H9 (cell line): ENCODE results near the gene NEURL3. TPM values are rescaled to one million over a fixed set of nuclear protein-coding genes. Genes with fewer than 3 reads are reported as not detected.

Source experiments
- DNase-seq: peaks from one replicate; pipeline ENCODE4 v3.0.0-alpha.2; 2017
- H2AFZ ChIP-seq: one replicate; pipeline ENCODE4 v1.6.1; 2013; ENCODE audit warnings: mild to moderate bottlenecking, low read length, control low read depth, moderate library complexity
- H2AK5ac ChIP-seq: 2 replicates; pipeline ENCODE4 v1.6.1; 2013; ENCODE audit warnings: low read length, control low read depth, mixed read lengths; ENCODE audit not compliant: insufficient read length
- H2BK120ac ChIP-seq: one replicate; pipeline ENCODE4 v1.6.1; 2013; ENCODE audit warnings: low read depth, mild to moderate bottlenecking, low read length, control low read depth, inconsistent platforms; ENCODE audit not compliant: poor library complexity, severe bottlenecking
- H2BK12ac ChIP-seq: 2 replicates; pipeline ENCODE4 v1.6.1; 2013; ENCODE audit warnings: low read length, control low read depth, mixed read lengths, low read depth; ENCODE audit not compliant: insufficient read length
- H2BK15ac ChIP-seq: 2 replicates; pipeline ENCODE4 v1.6.1; 2013; ENCODE audit warnings: low read depth, low read length, control low read depth
- H2BK20ac ChIP-seq: one replicate; pipeline ENCODE4 v1.6.1; 2013; ENCODE audit warnings: low read depth, mild to moderate bottlenecking, low read length, control low read depth, inconsistent platforms; ENCODE audit not compliant: poor library complexity, severe bottlenecking
- H2BK5ac ChIP-seq: 2 replicates; pipeline ENCODE4 v1.6.1; 2013; ENCODE audit warnings: low read length, control low read depth, mixed read lengths; ENCODE audit not compliant: insufficient read length
- H3K14ac ChIP-seq: 2 replicates; pipeline ENCODE4 v1.6.1; 2013; ENCODE audit warnings: low read length, control low read depth; ENCODE audit not compliant: insufficient read depth
- H3K18ac ChIP-seq: 2 replicates; pipeline ENCODE4 v1.6.1; 2013; ENCODE audit warnings: low read depth, mild to moderate bottlenecking, mixed read lengths, low read length, control low read depth; ENCODE audit not compliant: insufficient read length
- H3K23ac ChIP-seq: 2 replicates; pipeline ENCODE4 v1.6.1; 2013; ENCODE audit warnings: low read length, control low read depth, mixed read lengths, low read depth; ENCODE audit not compliant: insufficient read length
- H3K23me2 ChIP-seq: 2 replicates; pipeline ENCODE4 v1.6.1; 2013; ENCODE audit warnings: low read depth, mild to moderate bottlenecking, mixed read lengths, low read length, control low read depth; ENCODE audit not compliant: insufficient read length, poor library complexity, severe bottlenecking
- H3K27ac ChIP-seq: 2 replicates; pipeline ENCODE4 v1.5.1; 2013; ENCODE audit warnings: low read length, control low read depth, mixed read lengths, low read depth; ENCODE audit not compliant: insufficient read length
- H3K27me3 ChIP-seq: 2 replicates; pipeline ENCODE4 v1.6.1; 2013; ENCODE audit warnings: low read length, control low read depth, inconsistent platforms; ENCODE audit not compliant: insufficient read depth
- H3K4ac ChIP-seq: 2 replicates; pipeline ENCODE4 v1.6.1; 2013; ENCODE audit warnings: low read depth, mild to moderate bottlenecking, control low read depth, inconsistent platforms, low read length, moderate library complexity
- H3K4me1 ChIP-seq: 2 replicates; pipeline ENCODE4 v1.6.1; 2013; ENCODE audit warnings: low read length, control low read depth, inconsistent platforms; ENCODE audit not compliant: insufficient read depth
- H3K4me2 ChIP-seq: 2 replicates; pipeline ENCODE4 v1.6.1; 2013; ENCODE audit warnings: low read length, control low read depth, mixed read lengths; ENCODE audit not compliant: insufficient read length, insufficient read depth
- H3K56ac ChIP-seq: 2 replicates; pipeline ENCODE4 v1.6.1; 2013; ENCODE audit warnings: low read depth, mild to moderate bottlenecking, mixed read lengths, low read length, control low read depth; ENCODE audit not compliant: insufficient read length
- H3K79me1 ChIP-seq: 2 replicates; pipeline ENCODE4 v1.6.1; 2013; ENCODE audit warnings: low read depth, mild to moderate bottlenecking, moderate library complexity, low read length, control low read depth, inconsistent platforms; ENCODE audit not compliant: insufficient read depth, poor library complexity, severe bottlenecking
- H3K79me2 ChIP-seq: 2 replicates; pipeline ENCODE4 v1.6.1; 2013; ENCODE audit warnings: low read length, control low read depth, inconsistent platforms; ENCODE audit not compliant: insufficient read depth
- H3K9ac ChIP-seq: 2 replicates; pipeline ENCODE4 v1.6.1; 2013; ENCODE audit warnings: low read length, control low read depth, mixed read lengths; ENCODE audit not compliant: insufficient read length; ENCODE audit errors: extremely low read depth
- H3K9me3 ChIP-seq: one replicate; pipeline ENCODE4 v1.6.1; 2013; ENCODE audit warnings: low read depth, low read length, inconsistent platforms; ENCODE audit not compliant: control insufficient read depth
- H3T11ph ChIP-seq: one replicate; pipeline ENCODE4 v1.6.1; 2013; ENCODE audit warnings: mild to moderate bottlenecking, low read length, control low read depth, inconsistent platforms
- H4K20me1 ChIP-seq: one replicate; pipeline ENCODE4 v1.6.1; 2013; ENCODE audit not compliant: control insufficient read depth, insufficient read length, insufficient read depth
- H4K5ac ChIP-seq: 2 replicates; pipeline ENCODE4 v1.6.1; 2013; ENCODE audit warnings: low read depth, mild to moderate bottlenecking, mixed read lengths, low read length, control low read depth; ENCODE audit not compliant: insufficient read length
- H4K8ac ChIP-seq: replicated peaks from 2 replicates; pipeline ENCODE4 v1.6.1; 2013; ENCODE audit warnings: low read length, control low read depth, mixed read lengths, low read depth; ENCODE audit not compliant: insufficient read length
- H4K91ac ChIP-seq: 2 replicates; pipeline ENCODE4 v1.6.1; 2013; ENCODE audit warnings: low read depth, mild to moderate bottlenecking, moderate library complexity, mixed read lengths, low read length, control low read depth; ENCODE audit not compliant: insufficient read length
- H3K27ac Mint-ChIP-seq, 3 experiments: 2 replicates in 2 of 3; 3 replicates in 1 of 3; pipeline ENCODE4 v1.8.0; 2020 to 2021; ENCODE audit warnings: mixed read lengths in 3 of 3, mild to moderate bottlenecking in 1 of 3, moderate library complexity in 1 of 3
- H3K27me3 Mint-ChIP-seq: 2 replicates; pipeline ENCODE4 v1.8.0; 2021; ENCODE audit warnings: low read depth, mild to moderate bottlenecking, moderate library complexity, mixed read lengths
- H3K36me3 Mint-ChIP-seq, 3 experiments: 2 replicates in 2 of 3; 3 replicates in 1 of 3; pipeline ENCODE4 v1.8.0; 2020 to 2021; ENCODE audit warnings: low read depth in 3 of 3, mixed read lengths in 3 of 3; ENCODE audit not compliant: insufficient read depth in 1 of 3
- H3K4me1 Mint-ChIP-seq, 2 experiments: 2 replicates each; pipeline ENCODE4 v1.8.0; 2020; ENCODE audit warnings: mixed read lengths in 2 of 2
- H3K4me3 Mint-ChIP-seq, 2 experiments: 2 replicates in 1 of 2; 3 replicates in 1 of 2; pipeline ENCODE4 v1.8.0; 2020 to 2021; ENCODE audit warnings: mild to moderate bottlenecking in 2 of 2, mixed read lengths in 2 of 2, moderate library complexity in 1 of 2
- H3K9me3 Mint-ChIP-seq, 2 experiments: 2 replicates in 1 of 2; 3 replicates in 1 of 2; pipeline ENCODE4 v1.8.0; 2020; ENCODE audit warnings: mild to moderate bottlenecking in 2 of 2, mixed read lengths in 2 of 2, moderate library complexity in 1 of 2
- WGBS: extraction: QIAGEN DNeasy Blood & Tissue Kit; methylation state at CpG from one replicate; pipeline ENCODE4 v1.1.7; 2013; ENCODE audit warnings: missing lambda C conversion rate, low lambda C conversion rate, mixed read lengths; ENCODE audit not compliant: insufficient read length; ENCODE audit errors: extremely low coverage; 5-methylcytosine and 5-hydroxymethylcytosine counted together
- total RNA-seq: library from RNA; stranded (reverse); gene quantifications from 2 replicates; pipeline ENCODE4 v1.2.1, GENCODE V29; 2021
- TF ChIP-seq, protein P1 (sequence below): fragments of 200-600 bp; sonication (generic); conservative IDR thresholded peaks from 3 replicates; pipeline ENCODE4 v1.8.0; 2021; ENCODE audit warnings: antibody characterized with exemption, mild to moderate bottlenecking

NEURL3 gene
- total RNA-seq, 1 experiment from 2014 or later = not detected

DNA sequence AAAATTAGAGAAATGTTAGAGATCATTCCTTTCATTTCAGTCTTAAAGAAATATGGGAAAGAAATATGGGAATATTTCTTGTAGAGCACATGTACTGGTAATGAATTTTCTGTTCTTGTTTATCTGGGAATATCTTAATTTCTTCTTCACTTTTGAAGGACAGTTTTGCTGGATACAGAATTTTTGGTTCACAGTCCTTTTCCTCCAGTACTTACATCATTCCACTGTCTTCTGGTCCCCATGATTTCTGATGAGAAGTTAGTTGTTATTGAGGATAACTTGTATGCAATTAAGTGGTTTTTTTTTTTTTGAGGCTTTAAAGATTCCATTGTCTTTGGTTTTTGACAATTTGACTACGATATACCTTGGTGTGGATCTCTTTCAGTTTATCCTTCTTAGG, 11.0 kb downstream of the NEURL3 start:
- Histone ChIP-seq H2BK12ac (no peak overlapping the region), H4K8ac (no peak overlapping the region), H3K4me1 (no peaks in the 10 kb centered on the region), H3K9me3 (no peaks in the 10 kb centered on the region), H3K56ac (no peak overlapping the region), H2BK20ac (no peak overlapping the region), H3K4ac (no peak overlapping the region), H2AFZ (no peak overlapping the region), H2AK5ac (no peak overlapping the region), H3T11ph (no peak overlapping the region), H3K79me1 (no peaks in the 10 kb centered on the region), H3K27ac (no peak overlapping the region), H2BK5ac (no peak overlapping the region), H3K23ac (no peak overlapping the region), H2BK15ac (no peak overlapping the region), H3K18ac (no peak overlapping the region), H4K91ac (no peak overlapping the region), H4K20me1 (peaks cover 2% of the 10 kb centered on the region), H2BK120ac (no peak overlapping the region), H3K23me2 (no peaks in the 10 kb centered on the region), H3K4me2 (no peak overlapping the region), H3K14ac (no peak overlapping the region), H3K9ac (no peak overlapping the region), H3K27me3 (no peaks in the 10 kb centered on the region), H3K79me2 (no peaks in the 10 kb centered on the region), H4K5ac (no peak overlapping the region)
- Mint-ChIP-seq H3K27me3 (peaks cover 4% of the 10 kb centered on the region), H3K36me3 (no peaks in the 10 kb centered on the region; a peak in 1 of 7 replicates), H3K4me1 (peaks cover 10 to 11% of the 10 kb centered on the region in 2 experiments), H3K9me3 (peaks cover 10% of the 10 kb centered on the region in 2 experiments; a peak in 4 of 5 replicates), H3K4me3 (no peak overlapping the region), H3K27ac (no peak overlapping the region)
- no peak for DNase-seq
- TF ChIP-seq, protein P1, sequence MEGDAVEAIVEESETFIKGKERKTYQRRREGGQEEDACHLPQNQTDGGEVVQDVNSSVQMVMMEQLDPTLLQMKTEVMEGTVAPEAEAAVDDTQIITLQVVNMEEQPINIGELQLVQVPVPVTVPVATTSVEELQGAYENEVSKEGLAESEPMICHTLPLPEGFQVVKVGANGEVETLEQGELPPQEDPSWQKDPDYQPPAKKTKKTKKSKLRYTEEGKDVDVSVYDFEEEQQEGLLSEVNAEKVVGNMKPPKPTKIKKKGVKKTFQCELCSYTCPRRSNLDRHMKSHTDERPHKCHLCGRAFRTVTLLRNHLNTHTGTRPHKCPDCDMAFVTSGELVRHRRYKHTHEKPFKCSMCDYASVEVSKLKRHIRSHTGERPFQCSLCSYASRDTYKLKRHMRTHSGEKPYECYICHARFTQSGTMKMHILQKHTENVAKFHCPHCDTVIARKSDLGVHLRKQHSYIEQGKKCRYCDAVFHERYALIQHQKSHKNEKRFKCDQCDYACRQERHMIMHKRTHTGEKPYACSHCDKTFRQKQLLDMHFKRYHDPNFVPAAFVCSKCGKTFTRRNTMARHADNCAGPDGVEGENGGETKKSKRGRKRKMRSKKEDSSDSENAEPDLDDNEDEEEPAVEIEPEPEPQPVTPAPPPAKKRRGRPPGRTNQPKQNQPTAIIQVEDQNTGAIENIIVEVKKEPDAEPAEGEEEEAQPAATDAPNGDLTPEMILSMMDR = no peak
- WGBS = no CpG with 5 or more reads among the region's 1 CpG
